ENCODE measurements around the gene ZIC4.

ZIC4 gene

GRCh38 chr3:147422601-147423536, 16.5 kb upstream of the ZIC4 start:
- ChIA-PET POLR2A (ENCODE audit: low non-redundant PET) (no interaction called here), CTCF (no interaction called here)
- no peak for DNase-seq (ENCODE audit: low spot score)
- H3K27ac ChIP-seq, result no peak overlapping the region
- no peak for TF ChIP-seq CTCF (conservative IDR thresholded peaks at IDR 0.05; ENCODE audit: low read depth)

- ChIA-PET POLR2A (ENCODE audit: low non-redundant PET) (no interaction called here), CTCF (no interaction called here)
- H3K27ac ChIP-seq, result no peak overlapping the region
- TF ChIP-seq CTCF (conservative IDR thresholded peaks at IDR 0.05; ENCODE audit: low read depth), result no peak
- no peak for DNase-seq (ENCODE audit: low spot score)
Observed at GRCh38 chr3:147422196-147422595, 15.9 kb upstream of the ZIC4 start.

- CTCF ChIA-PET, result no interaction called here
Observed at GRCh38 chr3:147421184-147421912, 15.0 kb upstream of the ZIC4 start.

GRCh38 chr3:147420353-147421183, 14.2 kb upstream of the ZIC4 start:
- no peak overlapping the region for H3K27ac ChIP-seq
- POLR2A ChIA-PET (ENCODE audit: low non-redundant PET), result no interaction called here
- CTCF ChIA-PET, result no interaction called here
- TF ChIP-seq CTCF (conservative IDR thresholded peaks at IDR 0.05; ENCODE audit: low read depth), result no peak
- DNase-seq (ENCODE audit: low spot score), result no peak

More at GRCh38 chr3:147421184-147421912, 15.0 kb upstream of the ZIC4 start:
- POLR2A ChIA-PET (ENCODE audit: low non-redundant PET), result no interaction called here
- DNase-seq (ENCODE audit: low spot score), result no peak
- H3K27ac ChIP-seq, result no peak overlapping the region
- no peak for TF ChIP-seq CTCF (conservative IDR thresholded peaks at IDR 0.05; ENCODE audit: low read depth)

GRCh38 chr3:147419781-147420224, 13.5 kb upstream of the ZIC4 start:
- ChIA-PET CTCF (no interaction called here), POLR2A (ENCODE audit: low non-redundant PET) (no interaction called here)
- TF ChIP-seq CTCF (conservative IDR thresholded peaks at IDR 0.05; ENCODE audit: low read depth), result no peak
- H3K27ac ChIP-seq, result no peak overlapping the region
- DNase-seq (ENCODE audit: low spot score), result no peak

Measured in RWPE1 (cell line).